ENCODE measurements around the gene PSTPIP1. TPM values are rescaled to one million over a fixed set of nuclear protein-coding genes. Genes with fewer than 3 reads are reported as not detected.

The PSTPIP1 gene
- total RNA-seq, 1 experiment from 2014 or later: 1.5 TPM

DNA sequence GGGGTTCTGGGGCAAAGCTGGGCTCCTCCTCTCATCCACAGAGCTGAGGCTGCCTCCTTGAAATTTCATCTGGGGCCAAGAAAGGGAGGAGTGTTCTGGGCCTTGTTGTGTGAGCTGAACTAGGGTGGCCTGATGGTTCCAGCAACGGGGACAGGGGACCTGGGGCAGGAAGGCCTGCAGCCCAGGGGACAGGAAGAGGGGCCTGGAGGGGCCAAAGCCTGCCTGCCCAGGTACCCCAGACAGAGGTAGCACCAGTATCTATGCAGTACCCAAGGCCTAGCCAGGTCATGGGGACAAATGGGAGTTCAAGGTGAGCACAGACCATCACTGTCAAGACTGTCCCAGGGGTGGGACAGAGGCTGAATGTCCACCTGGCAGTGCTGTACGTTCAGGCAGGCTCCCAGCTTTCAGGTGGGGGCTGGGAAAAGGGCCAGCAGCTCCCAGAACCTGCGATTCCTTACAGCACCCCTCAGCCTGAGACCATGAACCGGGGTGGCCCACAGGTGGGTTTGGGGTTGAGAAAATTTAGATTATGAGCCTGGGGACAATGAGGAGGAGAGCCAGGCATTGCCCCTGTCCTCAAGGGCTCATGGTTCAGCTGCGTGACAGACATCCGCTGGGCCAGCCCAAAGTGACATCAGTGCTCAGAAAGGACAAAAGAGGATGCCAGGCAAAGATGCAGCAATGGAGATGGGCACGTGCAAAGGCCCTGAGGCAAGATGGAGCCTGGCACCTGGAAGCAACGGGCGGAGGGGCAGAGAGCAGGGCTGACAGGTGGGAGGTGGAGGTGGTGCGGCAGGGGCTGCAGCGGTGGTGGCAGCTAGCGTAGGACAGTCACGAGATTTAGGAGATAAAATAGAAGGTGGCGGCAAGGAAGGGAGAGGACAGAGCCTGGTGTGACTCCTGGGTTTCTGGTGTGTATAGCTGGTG lies 28.0 kb downstream of the PSTPIP1 start:
- Mint-ChIP-seq H3K36me3 (no peaks in the 10 kb centered on the region), H3K4me1 (no peaks in the 10 kb centered on the region), H3K27me3 (ENCODE audit: low read depth) (no peaks in the 10 kb centered on the region; the same call in none of the 2 replicates), H3K27ac (no peak overlapping the region), H3K9me3 (no peaks in the 10 kb centered on the region), H3K4me3 (no peak overlapping the region)
- no peak for TF ChIP-seq RELA (CRISPR knock-in tag; IDR thresholded peaks at IDR 0.05; ENCODE audit: borderline replicate concordance)
- TF ChIP-seq, protein P1, sequence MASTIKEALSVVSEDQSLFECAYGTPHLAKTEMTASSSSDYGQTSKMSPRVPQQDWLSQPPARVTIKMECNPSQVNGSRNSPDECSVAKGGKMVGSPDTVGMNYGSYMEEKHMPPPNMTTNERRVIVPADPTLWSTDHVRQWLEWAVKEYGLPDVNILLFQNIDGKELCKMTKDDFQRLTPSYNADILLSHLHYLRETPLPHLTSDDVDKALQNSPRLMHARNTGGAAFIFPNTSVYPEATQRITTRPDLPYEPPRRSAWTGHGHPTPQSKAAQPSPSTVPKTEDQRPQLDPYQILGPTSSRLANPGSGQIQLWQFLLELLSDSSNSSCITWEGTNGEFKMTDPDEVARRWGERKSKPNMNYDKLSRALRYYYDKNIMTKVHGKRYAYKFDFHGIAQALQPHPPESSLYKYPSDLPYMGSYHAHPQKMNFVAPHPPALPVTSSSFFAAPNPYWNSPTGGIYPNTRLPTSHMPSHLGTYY (CRISPR knock-in tag; IDR thresholded peaks at IDR 0.05): no peak
- TF ChIP-seq PRRX2 (CRISPR knock-in tag; IDR thresholded peaks at IDR 0.05): no peak
- TF ChIP-seq ELF4 (CRISPR knock-in tag; IDR thresholded peaks at IDR 0.05; ENCODE audit: low read depth): no peak
- TF ChIP-seq SMAD4 (CRISPR knock-in tag; IDR thresholded peaks at IDR 0.05): no peak
- no peak for TF ChIP-seq STAT6 (CRISPR knock-in tag; conservative IDR thresholded peaks at IDR 0.05; ENCODE audit: low read depth)
- TF ChIP-seq, protein P2, sequence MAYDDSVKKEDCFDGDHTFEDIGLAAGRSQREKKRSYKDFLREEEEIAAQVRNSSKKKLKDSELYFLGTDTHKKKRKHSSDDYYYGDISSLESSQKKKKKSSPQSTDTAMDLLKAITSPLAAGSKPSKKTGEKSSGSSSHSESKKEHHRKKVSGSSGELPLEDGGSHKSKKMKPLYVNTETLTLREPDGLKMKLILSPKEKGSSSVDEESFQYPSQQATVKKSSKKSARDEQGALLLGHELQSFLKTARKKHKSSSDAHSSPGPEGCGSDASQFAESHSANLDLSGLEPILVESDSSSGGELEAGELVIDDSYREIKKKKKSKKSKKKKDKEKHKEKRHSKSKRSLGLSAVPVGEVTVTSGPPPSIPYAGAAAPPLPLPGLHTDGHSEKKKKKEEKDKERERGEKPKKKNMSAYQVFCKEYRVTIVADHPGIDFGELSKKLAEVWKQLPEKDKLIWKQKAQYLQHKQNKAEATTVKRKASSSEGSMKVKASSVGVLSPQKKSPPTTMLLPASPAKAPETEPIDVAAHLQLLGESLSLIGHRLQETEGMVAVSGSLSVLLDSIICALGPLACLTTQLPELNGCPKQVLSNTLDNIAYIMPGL (CRISPR knock-in tag; IDR thresholded peaks at IDR 0.05): no peak
- TF ChIP-seq PREB (CRISPR knock-in tag; IDR thresholded peaks at IDR 0.05; ENCODE audit: borderline replicate concordance): no peak
- DNase-seq (ENCODE audit: low spot score): no peak
- ATAC-seq: no peak
- ChIA-PET POLR2A (interaction anchor here (0.6 kb wide), 1 partner anchor 126 kb away, joined by 3 read pairs; no protein-coding TSS in a partner anchor), CTCF (interaction anchor here (0.7 to 5.4 kb wide), 18 partner anchors 12 to 561 kb away, joined by 3 to 57 read pairs (median 4); partner anchors contain the start of gene PSTPIP1)

DNA sequence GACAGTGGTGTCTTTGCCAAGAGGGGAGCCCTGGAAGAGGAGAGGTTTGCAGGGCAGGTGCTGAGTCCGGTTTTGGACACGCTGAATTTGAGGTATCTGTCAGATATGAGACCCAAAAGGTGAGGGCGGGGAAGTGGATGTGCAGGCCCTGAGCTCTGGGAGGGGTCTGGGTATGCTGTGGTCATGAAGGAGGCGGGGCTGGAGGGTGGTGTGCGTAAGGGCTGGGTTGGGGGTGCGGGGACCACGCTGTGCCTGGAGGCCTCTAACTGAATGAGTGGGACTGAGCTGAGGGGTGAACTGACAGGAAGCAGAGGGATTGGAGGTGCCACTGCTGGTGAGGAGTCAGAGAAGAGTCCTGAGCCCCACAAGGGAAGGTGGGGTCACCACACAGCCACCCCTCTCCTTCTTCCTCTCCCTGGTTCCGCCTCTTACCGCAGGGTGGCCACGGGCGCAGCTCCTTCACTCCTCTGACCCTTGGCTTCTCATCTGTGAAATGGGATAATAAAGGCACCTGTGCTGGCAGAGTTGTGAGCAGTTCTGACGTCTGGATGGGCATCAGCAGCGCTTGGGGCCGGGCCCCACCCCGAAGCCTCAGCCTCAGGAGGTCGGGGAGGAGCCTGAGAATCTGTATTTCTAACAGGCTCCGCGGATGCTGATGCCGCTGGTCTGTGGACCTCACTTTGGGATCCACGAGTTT lies 28.8 kb downstream of the PSTPIP1 start:
- Mint-ChIP-seq H3K4me3 (no peak overlapping the region), H3K27me3 (ENCODE audit: low read depth) (peaks cover 1% of the 10 kb centered on the region), H3K36me3 (no peaks in the 10 kb centered on the region), H3K27ac (no peak overlapping the region), H3K9me3 (no peaks in the 10 kb centered on the region), H3K4me1 (no peaks in the 10 kb centered on the region)
- CTCF ChIA-PET: interaction anchor here (0.7 to 5.4 kb wide), 23 partner anchors 8 to 560 kb away, joined by 3 to 57 read pairs (median 4); partner anchors contain the start of gene PSTPIP1
- DNase-seq (ENCODE audit: low spot score) (no peak), ATAC-seq (no peak)
- POLR2A ChIA-PET: interaction anchor here (0.6 kb wide), 1 partner anchor 126 kb away, joined by 3 read pairs; no protein-coding TSS in a partner anchor
- TF ChIP-seq, protein P3, sequence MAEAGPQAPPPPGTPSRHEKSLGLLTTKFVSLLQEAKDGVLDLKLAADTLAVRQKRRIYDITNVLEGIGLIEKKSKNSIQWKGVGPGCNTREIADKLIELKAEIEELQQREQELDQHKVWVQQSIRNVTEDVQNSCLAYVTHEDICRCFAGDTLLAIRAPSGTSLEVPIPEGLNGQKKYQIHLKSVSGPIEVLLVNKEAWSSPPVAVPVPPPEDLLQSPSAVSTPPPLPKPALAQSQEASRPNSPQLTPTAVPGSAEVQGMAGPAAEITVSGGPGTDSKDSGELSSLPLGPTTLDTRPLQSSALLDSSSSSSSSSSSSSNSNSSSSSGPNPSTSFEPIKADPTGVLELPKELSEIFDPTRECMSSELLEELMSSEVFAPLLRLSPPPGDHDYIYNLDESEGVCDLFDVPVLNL (CRISPR knock-in tag; IDR thresholded peaks at IDR 0.05; ENCODE audit: borderline replicate concordance, low read depth): no peak
- no peak for TF ChIP-seq NR1H2 (CRISPR knock-in tag; IDR thresholded peaks at IDR 0.05)
- no peak for TF ChIP-seq EMX1 (CRISPR knock-in tag; IDR thresholded peaks at IDR 0.05)
- no peak for TF ChIP-seq IRF1 (CRISPR knock-in tag; IDR thresholded peaks at IDR 0.05)
- no peak for TF ChIP-seq NFE2L1 (CRISPR knock-in tag; IDR thresholded peaks at IDR 0.05)
- no peak for TF ChIP-seq ZNF423 (CRISPR knock-in tag; IDR thresholded peaks at IDR 0.05)
- no peak for TF ChIP-seq ZNF416 (CRISPR knock-in tag; IDR thresholded peaks at IDR 0.05)
- TF ChIP-seq GTF2I (CRISPR knock-in tag; conservative IDR thresholded peaks at IDR 0.05): no peak
- no peak for TF ChIP-seq CBFB (CRISPR knock-in tag; IDR thresholded peaks at IDR 0.05; ENCODE audit: low read depth)
- TF ChIP-seq NFATC4 (CRISPR knock-in tag; IDR thresholded peaks at IDR 0.05): no peak
- no peak for TF ChIP-seq PRRX2 (CRISPR knock-in tag; IDR thresholded peaks at IDR 0.05)
- no peak for TF ChIP-seq ATF3 (CRISPR knock-in tag; conservative IDR thresholded peaks at IDR 0.05)
- no peak for TF ChIP-seq GRHL2 (CRISPR knock-in tag; IDR thresholded peaks at IDR 0.05; ENCODE audit: insufficient replicate concordance, severe bottlenecking)

All from WTC11 (cell line).